ENCODE results near the gene ATOX1. TPM values are rescaled to one million over a fixed set of nuclear protein-coding genes. Genes with fewer than 3 reads are reported as not detected.

ATOX1 gene
- total RNA-seq, 2 experiments from 2014 or later, result 58.2 to 92.5 TPM

- Histone ChIP-seq H3K9me3 (ENCODE audit: low read length) (no peaks in the 10 kb centered on the region), H4K20me1 (ENCODE audit: insufficient read depth, low read length) (peaks cover 31% of the 10 kb centered on the region), H3K4me1 (ENCODE audit: insufficient read depth, low read length, poor library complexity, severe bottlenecking) (no peaks in the 10 kb centered on the region), H3K4me3 (ENCODE audit: low read depth, low read length, poor library complexity, severe bottlenecking) (no peak overlapping the region), H2AFZ (ENCODE audit: low read length) (no peak overlapping the region), H3K79me2 (ENCODE audit: insufficient read depth, low read depth, low read length) (peaks cover 81% of the 10 kb centered on the region; the same call in 1 of the 2 replicates), H3K36me3 (ENCODE audit: insufficient read depth, low read length) (peaks cover 100% of the 10 kb centered on the region), H3K27ac (ENCODE audit: low read depth, low read length, poor library complexity, severe bottlenecking) (no peak overlapping the region), H3K9me2 (ENCODE audit: insufficient read depth, low read length) (no peaks in the 10 kb centered on the region), H3K4me2 (ENCODE audit: low read length) (no peak overlapping the region)
- CTCF ChIA-PET (ENCODE audit: unreplicated experiment), result no interaction called here
- intact Hi-C loops (cut with micrococcal nuclease; ENCODE audit: unreplicated experiment), result no loop called here
- POLR2A ChIA-PET, result no interaction called here
- no TSS peak for BruUV-seq (replicated peaks)
- TF ChIP-seq CTCF (conservative IDR thresholded peaks at IDR 0.05; ENCODE audit: low read length) (no peak), EZH2phosphoT487 (IDR thresholded peaks at IDR 0.05; ENCODE audit: borderline replicate concordance, low read depth, low read length) (no peak)
- no peak for DNase-seq (ENCODE audit: low spot score)
Measured at GRCh38 chr5:151795426-151795825, 37.0 kb upstream of the ATOX1 start.

GRCh38 chr5:151793358-151793757 is 34.9 kb upstream of the ATOX1 start:
- H3K36me3 ChIP-seq (ENCODE audit: insufficient read depth, low read length), result peaks cover 100% of the 10 kb centered on the region
- H3K79me2 ChIP-seq (ENCODE audit: insufficient read depth, low read depth, low read length), result peaks cover 87% of the 10 kb centered on the region; the same call in 1 of the 2 replicates
- no peak overlapping the region for H2AFZ ChIP-seq (ENCODE audit: low read length)
- no peak for DNase-seq (ENCODE audit: low spot score)
- intact Hi-C loops (cut with micrococcal nuclease; ENCODE audit: unreplicated experiment), result no loop called here
- no peak overlapping the region for H3K4me2 ChIP-seq (ENCODE audit: low read length)
- no peaks in the 10 kb centered on the region for H3K9me2 ChIP-seq (ENCODE audit: insufficient read depth, low read length)
- H3K4me3 ChIP-seq (ENCODE audit: low read depth, low read length, poor library complexity, severe bottlenecking), result no peak overlapping the region
- no peak overlapping the region for H3K27ac ChIP-seq (ENCODE audit: low read depth, low read length, poor library complexity, severe bottlenecking)
- no peaks in the 10 kb centered on the region for H3K4me1 ChIP-seq (ENCODE audit: insufficient read depth, low read length, poor library complexity, severe bottlenecking)
- POLR2A ChIA-PET, result interaction anchor here (0.6 kb wide), 1 partner anchor 114 kb away, joined by 3 read pairs; no protein-coding TSS in a partner anchor
- CTCF ChIA-PET (ENCODE audit: unreplicated experiment), result no interaction called here
- peaks cover 41% of the 10 kb centered on the region; the same call in 1 of the 2 replicates for H4K20me1 ChIP-seq (ENCODE audit: insufficient read depth, low read length)
- no TSS peak for BruUV-seq (replicated peaks)
- no peak for TF ChIP-seq CTCF (conservative IDR thresholded peaks at IDR 0.05; ENCODE audit: low read length)
- no peak for TF ChIP-seq EZH2phosphoT487 (IDR thresholded peaks at IDR 0.05; ENCODE audit: borderline replicate concordance, low read depth, low read length)
- H3K9me3 ChIP-seq (ENCODE audit: low read length), result no peaks in the 10 kb centered on the region

GRCh38 chr5:151787817-151788216 is 29.4 kb upstream of the ATOX1 start:
- Histone ChIP-seq H3K4me1 (ENCODE audit: insufficient read depth, low read length, poor library complexity, severe bottlenecking) (peaks cover 17% of the 10 kb centered on the region), H3K4me3 (ENCODE audit: low read depth, low read length, poor library complexity, severe bottlenecking) (no peak overlapping the region), H3K4me2 (ENCODE audit: low read length) (no peak overlapping the region), H2AFZ (ENCODE audit: low read length) (no peak overlapping the region), H3K79me2 (ENCODE audit: insufficient read depth, low read depth, low read length) (peaks cover 99% of the 10 kb centered on the region), H3K9me2 (ENCODE audit: insufficient read depth, low read length) (no peaks in the 10 kb centered on the region), H3K36me3 (ENCODE audit: insufficient read depth, low read length) (peaks cover 87% of the 10 kb centered on the region), H3K27ac (ENCODE audit: low read depth, low read length, poor library complexity, severe bottlenecking) (no peak overlapping the region), H4K20me1 (ENCODE audit: insufficient read depth, low read length) (peaks cover 70% of the 10 kb centered on the region), H3K9me3 (ENCODE audit: low read length) (no peaks in the 10 kb centered on the region)
- BruUV-seq (replicated peaks), result no TSS peak
- no peak for TF ChIP-seq CTCF (conservative IDR thresholded peaks at IDR 0.05; ENCODE audit: low read length)
- no peak for TF ChIP-seq EZH2phosphoT487 (IDR thresholded peaks at IDR 0.05; ENCODE audit: borderline replicate concordance, low read depth, low read length)
- no peak for DNase-seq (ENCODE audit: low spot score)
- ChIA-PET POLR2A (interaction anchor here (0.7 kb wide), 1 partner anchor 13 kb away, joined by 3 read pairs; no protein-coding TSS in a partner anchor), CTCF (ENCODE audit: unreplicated experiment) (no interaction called here)
- intact Hi-C loops (cut with micrococcal nuclease; ENCODE audit: unreplicated experiment), result no loop called here

Measured in OCI-LY7 (cell line).